ENCODE results near the gene ATXN7L1.

DNA sequence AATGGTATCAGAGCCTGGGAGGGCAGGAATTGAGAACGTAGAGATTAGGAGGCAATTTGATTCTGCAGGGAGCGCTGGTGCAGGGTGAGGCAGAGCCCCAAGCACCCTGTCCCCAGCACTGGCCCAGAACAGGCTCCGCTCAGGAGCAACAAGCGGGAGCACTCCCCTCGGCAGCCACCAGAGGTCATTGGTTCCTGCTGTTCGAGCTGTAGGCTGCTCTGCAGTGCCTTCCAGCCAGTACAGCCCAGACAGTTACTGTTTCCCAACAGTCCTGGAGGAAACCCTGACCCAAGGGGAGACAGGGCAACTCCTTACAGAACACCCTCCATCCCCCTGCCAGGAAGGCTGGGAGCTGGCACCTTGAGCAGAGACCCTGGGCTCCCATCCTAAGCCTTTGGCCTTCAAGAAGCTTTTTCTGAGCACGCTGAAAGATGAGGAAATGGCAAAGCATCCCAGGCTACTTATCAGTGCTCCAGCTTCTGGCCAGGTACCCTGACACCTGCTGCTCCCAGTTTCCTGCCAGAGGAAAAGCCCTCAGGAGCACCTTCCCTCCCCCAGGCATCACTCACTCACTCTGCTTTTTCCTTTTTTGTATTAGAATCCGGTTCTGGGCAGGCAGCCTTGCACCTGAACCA lies 223.9 kb downstream of the ATXN7L1 start:
- TF ChIP-seq POLR2A (IDR thresholded peaks at IDR 0.05; ENCODE audit: insufficient read depth in 1 of 2, low read depth in 2 of 2, low read length in 2 of 2) (no peak), JARID2 (CRISPR knock-in tag; IDR thresholded peaks at IDR 0.05; ENCODE audit: insufficient replicate concordance) (no peak), MYC (CRISPR knock-in tag; IDR thresholded peaks at IDR 0.05; ENCODE audit: borderline replicate concordance) (no peak), NRL (CRISPR knock-in tag; IDR thresholded peaks at IDR 0.05; ENCODE audit: borderline replicate concordance) (no peak), FOXK2 (IDR thresholded peaks at IDR 0.05) (no peak), TAF1 (CRISPR knock-in tag; IDR thresholded peaks at IDR 0.05) (no peak), REPIN1 (CRISPR knock-in tag; IDR thresholded peaks at IDR 0.05; ENCODE audit: borderline replicate concordance, low read depth) (no peak)
